Naive thymus-derived CD4-positive, alpha-beta T cell (primary cell): ENCODE measurements around the gene COCH. TPM values are rescaled to one million over a fixed set of nuclear protein-coding genes. Genes with fewer than 3 reads are reported as not detected.
A peak's percentile ranks its signal among the peaks of the same experiment; 100 is the strongest.

ENCODE experiments used
- ATAC-seq: fragments of 150-1000 bp; cut with Tn5 transposase; 2 replicates; pipeline ENCODE4 v1.10.0; 2021; ENCODE audit warnings: mild to moderate bottlenecking, moderate library complexity
- CTCF ChIA-PET: fragments of 350-600 bp; sonication (Branson Sonifier 250); formaldehyde crosslinking; loops from one replicate; lab custom pipeline; 2021; ENCODE audit warnings: antibody characterized with exemption; lab: Charles Lee
- POLR2A ChIA-PET: fragments of 350-600 bp; sonication (Branson Sonifier 250); formaldehyde crosslinking; loops from one replicate; lab custom pipeline; 2021; ENCODE audit warnings: antibody characterized with exemption, inconsistent platforms; lab: Charles Lee
- DNase-seq, 9 donors: peaks; one replicate each; pipeline versions ENCODE4 v3.0.0 to v3.0.0-alpha.2; 2020 to 2022; ENCODE audit warnings: mixed read lengths in 1 of 9
- H3K27ac ChIP-seq: one replicate; pipeline ENCODE4 v1.7.0; 2013; ENCODE audit warnings: mild to moderate bottlenecking, low read depth, low read length, moderate library complexity
- H3K27me3 ChIP-seq, 2 donors: one replicate each; pipeline ENCODE4 v1.7.0; 2013; ENCODE audit warnings: low read length in 2 of 2, mild to moderate bottlenecking in 2 of 2, moderate library complexity in 2 of 2; ENCODE audit not compliant: control insufficient read depth in 2 of 2, insufficient read depth in 2 of 2
- H3K36me3 ChIP-seq, 3 experiments: 1 replicate in 2 of 3; 2 replicates in 1 of 3; pipeline ENCODE4 v1.7.0; 2013; ENCODE audit warnings: low read length in 3 of 3, mild to moderate bottlenecking in 3 of 3, moderate library complexity in 1 of 3; ENCODE audit not compliant: insufficient read depth in 3 of 3, control insufficient read depth in 2 of 3
- H3K4me1 ChIP-seq, 2 donors: one replicate each; pipeline ENCODE4 v1.7.0; 2013; ENCODE audit warnings: low read length in 2 of 2, mild to moderate bottlenecking in 2 of 2, moderate library complexity in 1 of 2; ENCODE audit not compliant: control insufficient read depth in 2 of 2, insufficient read depth in 2 of 2
- H3K4me3 ChIP-seq: 2 replicates; pipeline ENCODE4 v1.7.0; 2013; ENCODE audit warnings: mild to moderate bottlenecking, low read length
- H3K9me3 ChIP-seq, 3 experiments: 1 replicate in 2 of 3; 2 replicates in 1 of 3; pipeline ENCODE4 v1.7.0; 2013; ENCODE audit warnings: low read length in 3 of 3; ENCODE audit not compliant: control insufficient read depth in 2 of 3
- H3K27ac Mint-ChIP-seq, 9 donors: one replicate each; pipeline ENCODE4 v1.8.0; 2020 to 2022; ENCODE audit warnings: mixed read lengths in 9 of 9, mild to moderate bottlenecking in 8 of 9, moderate library complexity in 5 of 9, inconsistent platforms in 2 of 9
- H3K27me3 Mint-ChIP-seq, 5 donors: one replicate each; pipeline ENCODE4 v1.8.0; 2021 to 2022; ENCODE audit warnings: mixed read lengths in 5 of 5, mild to moderate bottlenecking in 1 of 5
- H3K36me3 Mint-ChIP-seq, 5 donors: one replicate each; pipeline ENCODE4 v1.8.0; 2020 to 2022; ENCODE audit warnings: mixed read lengths in 5 of 5, mild to moderate bottlenecking in 3 of 5, inconsistent platforms in 1 of 5
- H3K4me1 Mint-ChIP-seq, 7 donors: one replicate each; pipeline ENCODE4 v1.8.0; 2020 to 2022; ENCODE audit warnings: mixed read lengths in 7 of 7, mild to moderate bottlenecking in 3 of 7, inconsistent platforms in 1 of 7
- H3K4me3 Mint-ChIP-seq, 10 donors: one replicate each; pipeline ENCODE4 v1.8.0; 2020 to 2022; ENCODE audit warnings: mild to moderate bottlenecking in 10 of 10, mixed read lengths in 10 of 10, moderate library complexity in 6 of 10, inconsistent platforms in 2 of 10
- H3K9me3 Mint-ChIP-seq, 11 donors: one replicate each; pipeline ENCODE4 v1.8.0; 2020 to 2022; ENCODE audit warnings: mixed read lengths in 11 of 11, mild to moderate bottlenecking in 4 of 11, inconsistent platforms in 1 of 11, moderate library complexity in 1 of 11
- intact Hi-C, 2 donors: fragments of 100-400 bp; cut with micrococcal nuclease; formaldehyde crosslinking; loops; one replicate each; pipeline ENCODE4 v1.15.1; 2023
- polyA plus RNA-seq, 2 donors: library from polyadenylated mRNA; unstranded; fragments of 300-500 nt; fragmentation: Illumina TruSeq; gene quantifications; one replicate each; pipeline ENCODE4 v1.2.3, GENCODE V29; 2021
- total RNA-seq, 6 experiments: library from RNA in 5 of 6; stranded (reverse) in 5 of 6; gene quantifications; 1 replicate in 5 of 6; 2 replicates in 1 of 6; pipeline ENCODE4 v1.2.3 and lab custom pipeline; 2021 to 2026

Gene COCH
- total and polyA plus RNA-seq, 7 experiments from 2014 or later, result 0.15 to 1.6 (median 0.24) TPM; not detected in 2

DNA sequence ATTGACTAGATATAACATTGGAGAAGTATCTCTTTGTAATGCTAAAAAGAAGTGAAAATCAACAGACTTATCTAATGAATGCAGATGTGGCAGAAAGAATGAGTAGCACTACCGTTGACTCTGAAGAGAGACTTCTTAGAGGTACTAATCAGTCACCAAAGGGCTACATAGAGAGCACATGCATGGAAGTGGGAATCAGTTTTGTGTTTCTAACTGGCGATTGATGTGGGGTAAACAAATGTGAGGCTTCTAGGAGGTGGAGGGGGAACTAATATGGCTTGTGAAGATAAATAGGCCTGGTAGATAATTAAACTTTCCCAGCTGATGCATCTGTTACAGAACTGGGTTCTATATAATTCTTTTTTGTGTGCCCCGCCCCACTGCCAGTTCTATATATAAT lies 10.5 kb downstream of the COCH start:
- intact Hi-C loops, result no loop called here
- Histone ChIP-seq H3K36me3 (no peaks in the 10 kb centered on the region), H3K4me3 (no peak overlapping the region), H3K9me3 (no peaks in the 10 kb centered on the region), H3K27me3 (no peaks in the 10 kb centered on the region), H3K27ac (no peak overlapping the region), H3K4me1 (no peaks in the 10 kb centered on the region)
- H3K36me3 Mint-ChIP-seq, result peaks cover 0 to 10% (median 0%) of the 10 kb centered on the region in 5 donors
- POLR2A ChIA-PET, result no interaction called here
- H3K4me1 Mint-ChIP-seq, result peaks cover 0 to 5% (median 3%) of the 10 kb centered on the region in 7 donors
- H3K4me3 Mint-ChIP-seq, result no peak overlapping the region
- no peak for DNase-seq
- CTCF ChIA-PET, result no interaction called here
- H3K27me3 Mint-ChIP-seq, result peaks cover 0 to 9% (median 0%) of the 10 kb centered on the region in 5 donors
- H3K27ac Mint-ChIP-seq, result no peak overlapping the region
- no peak for ATAC-seq
- peaks cover 0 to 1% (median 0%) of the 10 kb centered on the region in 11 donors for H3K9me3 Mint-ChIP-seq

DNA sequence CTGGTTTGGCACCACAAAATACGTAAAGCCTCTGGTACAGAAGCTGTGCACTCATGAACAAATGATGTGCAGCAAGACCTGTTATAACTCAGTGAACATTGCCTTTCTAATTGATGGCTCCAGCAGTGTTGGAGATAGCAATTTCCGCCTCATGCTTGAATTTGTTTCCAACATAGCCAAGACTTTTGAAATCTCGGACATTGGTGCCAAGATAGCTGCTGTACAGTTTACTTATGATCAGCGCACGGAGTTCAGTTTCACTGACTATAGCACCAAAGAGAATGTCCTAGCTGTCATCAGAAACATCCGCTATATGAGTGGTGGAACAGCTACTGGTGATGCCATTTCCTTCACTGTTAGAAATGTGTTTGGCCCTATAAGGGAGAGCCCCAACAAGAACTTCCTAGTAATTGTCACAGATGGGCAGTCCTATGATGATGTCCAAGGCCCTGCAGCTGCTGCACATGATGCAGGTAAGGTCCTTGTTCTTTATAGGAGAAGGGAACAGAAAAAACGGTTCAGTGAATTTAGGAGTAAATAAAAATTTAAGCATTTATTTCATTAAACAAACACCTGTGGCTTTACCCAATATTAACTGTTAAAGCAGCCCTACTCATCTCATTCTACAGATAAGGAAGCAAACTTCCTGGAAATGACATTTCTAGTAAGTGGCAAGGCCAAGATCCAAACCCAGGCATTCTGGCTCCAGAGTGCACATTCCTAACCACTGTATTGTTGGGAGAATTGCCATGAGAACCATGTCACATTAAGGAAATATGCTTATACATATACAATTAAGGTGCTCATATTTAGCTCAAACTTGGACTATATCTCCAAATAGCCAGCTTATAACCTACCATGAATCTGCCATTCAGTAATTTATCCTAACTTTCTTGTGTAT lies 11.7 kb downstream of the COCH start:
- no peak overlapping the region for H3K27ac Mint-ChIP-seq
- intact Hi-C loops, result no loop called here

DNA sequence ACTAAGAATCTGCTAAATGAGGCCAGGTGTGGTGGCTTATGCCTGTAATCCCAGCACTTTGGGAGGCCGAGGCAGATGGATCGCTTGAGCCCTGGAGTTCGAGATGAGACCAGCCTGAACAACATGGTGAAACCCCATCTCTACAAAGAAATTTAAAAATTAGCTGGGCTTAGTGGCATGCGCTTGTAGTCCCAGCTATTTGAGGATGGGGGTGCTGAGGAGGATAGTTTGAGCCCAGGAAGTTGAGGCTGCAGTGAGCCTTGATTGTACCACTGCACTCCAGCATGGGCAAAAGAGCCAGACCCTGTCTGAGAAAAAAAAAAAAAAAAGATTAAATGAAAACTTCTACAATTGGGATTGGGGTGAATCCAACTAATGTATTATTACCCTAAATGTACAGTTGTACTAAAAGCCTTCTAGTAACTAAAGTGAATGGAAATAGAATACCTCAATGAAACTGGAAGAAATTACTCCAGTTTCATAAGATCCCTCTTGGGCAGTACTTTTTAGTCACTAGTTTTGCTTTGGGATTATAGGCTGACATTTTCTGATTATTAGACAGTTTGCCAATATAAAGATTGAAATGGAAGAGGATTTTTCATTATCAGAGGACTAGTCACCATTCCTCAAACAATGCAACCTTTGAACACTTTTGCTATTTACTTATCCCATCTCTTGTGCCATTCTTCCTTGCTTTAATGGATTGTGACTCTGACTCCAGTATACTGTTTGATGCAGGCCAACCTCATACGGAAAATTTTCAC lies 14.3 kb downstream of the COCH start:
- CTCF ChIA-PET, result no interaction called here
- H3K27me3 Mint-ChIP-seq, result peaks cover 0 to 2% (median 0%) of the 10 kb centered on the region in 5 donors

More for the DNA sequence above, 11.7 kb downstream of the COCH start:
- peaks cover 0 to 5% (median 3%) of the 10 kb centered on the region in 7 donors for H3K4me1 Mint-ChIP-seq
- H3K9me3 Mint-ChIP-seq, result peaks cover 0 to 1% (median 0%) of the 10 kb centered on the region in 11 donors
- ATAC-seq, result no peak
- H3K9me3 ChIP-seq, result no peaks in the 10 kb centered on the region
- no peaks in the 10 kb centered on the region for H3K27me3 ChIP-seq
- no peak overlapping the region for H3K4me3 ChIP-seq
- POLR2A ChIA-PET, result no interaction called here
- no peak for DNase-seq
- H3K4me1 ChIP-seq, result no peaks in the 10 kb centered on the region
- no peak overlapping the region for H3K4me3 Mint-ChIP-seq
- peaks cover 0 to 10% (median 0%) of the 10 kb centered on the region in 5 donors for H3K36me3 Mint-ChIP-seq
- H3K36me3 ChIP-seq, result no peaks in the 10 kb centered on the region
- H3K27me3 Mint-ChIP-seq, result peaks cover 0 to 9% (median 0%) of the 10 kb centered on the region in 5 donors
- H3K27ac ChIP-seq, result no peak overlapping the region
- CTCF ChIA-PET, result no interaction called here

DNA sequence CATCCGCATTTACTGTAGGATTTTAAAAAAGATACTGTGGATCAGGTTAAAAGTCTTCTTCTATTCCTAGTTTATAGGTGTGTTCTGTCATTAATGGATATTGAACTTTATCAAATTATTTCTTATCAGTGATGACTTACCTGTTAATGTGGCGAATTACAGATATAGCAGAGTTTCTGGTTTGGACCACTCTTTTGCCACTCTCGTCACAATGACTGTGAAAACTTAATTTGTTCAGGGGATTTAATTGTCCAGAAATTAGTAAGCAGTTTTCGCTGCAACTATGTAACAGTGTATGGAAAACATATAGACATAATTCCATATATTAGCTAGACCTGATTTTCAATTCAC lies 14.9 kb downstream of the COCH start:
- Mint-ChIP-seq H3K27me3 (peaks cover 0 to 2% (median 0%) of the 10 kb centered on the region in 5 donors), H3K4me3 (no peak overlapping the region), H3K9me3 (peaks cover 0 to 1% (median 0%) of the 10 kb centered on the region in 11 donors), H3K27ac (peak overlapping the region in 2 of 9 donors; percentile 26 to 32), H3K4me1 (peaks cover 0 to 5% (median 2%) of the 10 kb centered on the region in 7 donors), H3K36me3 (peaks cover 0 to 14% (median 0%) of the 10 kb centered on the region in 5 donors)
- Histone ChIP-seq H3K36me3 (peaks cover 0 to under 1% (median 0%) of the 10 kb centered on the region in 3 experiments), H3K9me3 (no peaks in the 10 kb centered on the region), H3K27me3 (no peaks in the 10 kb centered on the region), H3K4me3 (no peak overlapping the region), H3K27ac (no peak overlapping the region), H3K4me1 (no peaks in the 10 kb centered on the region)
- ATAC-seq (no peak), DNase-seq (no peak)
- ChIA-PET CTCF (no interaction called here), POLR2A (no interaction called here)
- intact Hi-C loops, result no loop called here

More for the DNA sequence above, 14.3 kb downstream of the COCH start:
- ATAC-seq, result no peak
- POLR2A ChIA-PET, result no interaction called here
- Mint-ChIP-seq H3K36me3 (peaks cover 0 to 14% (median 0%) of the 10 kb centered on the region in 5 donors), H3K27ac (peak overlapping the region in 2 of 9 donors; percentile 32 to 40), H3K4me1 (peaks cover 0 to 5% (median 2%) of the 10 kb centered on the region in 7 donors), H3K4me3 (no peak overlapping the region), H3K9me3 (peaks cover 0 to 1% (median 0%) of the 10 kb centered on the region in 11 donors)
- intact Hi-C loops, result no loop called here
- no peaks in the 10 kb centered on the region for H3K9me3 ChIP-seq
- no peaks in the 10 kb centered on the region for H3K36me3 ChIP-seq
- no peak for DNase-seq
- no peak overlapping the region for H3K27ac ChIP-seq
- H3K27me3 ChIP-seq, result no peaks in the 10 kb centered on the region
- no peaks in the 10 kb centered on the region for H3K4me1 ChIP-seq
- no peak overlapping the region for H3K4me3 ChIP-seq

DNA sequence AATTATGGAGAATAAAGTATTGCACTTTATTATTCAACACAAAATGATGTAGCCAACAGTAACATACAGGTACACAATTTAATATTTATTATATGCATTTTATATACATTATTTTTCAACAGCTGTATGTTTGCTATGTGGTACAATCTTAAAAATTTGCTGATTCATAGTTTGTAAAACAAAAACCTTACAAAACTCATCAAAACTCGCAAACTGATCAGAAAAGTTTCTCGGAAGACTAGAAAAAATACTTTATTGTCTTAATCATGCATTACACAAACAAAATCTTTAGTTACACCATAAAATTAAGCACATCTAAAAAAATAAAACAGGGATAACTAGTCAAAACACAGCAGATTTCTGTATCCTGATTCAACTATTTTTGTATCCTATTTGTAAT lies 19.5 kb downstream of the COCH start:
- intact Hi-C loops, result no loop called here
- CTCF ChIA-PET, result no interaction called here
- H3K36me3 Mint-ChIP-seq, result peaks cover 6 to 32% (median 26%) of the 10 kb centered on the region in 5 donors

DNA sequence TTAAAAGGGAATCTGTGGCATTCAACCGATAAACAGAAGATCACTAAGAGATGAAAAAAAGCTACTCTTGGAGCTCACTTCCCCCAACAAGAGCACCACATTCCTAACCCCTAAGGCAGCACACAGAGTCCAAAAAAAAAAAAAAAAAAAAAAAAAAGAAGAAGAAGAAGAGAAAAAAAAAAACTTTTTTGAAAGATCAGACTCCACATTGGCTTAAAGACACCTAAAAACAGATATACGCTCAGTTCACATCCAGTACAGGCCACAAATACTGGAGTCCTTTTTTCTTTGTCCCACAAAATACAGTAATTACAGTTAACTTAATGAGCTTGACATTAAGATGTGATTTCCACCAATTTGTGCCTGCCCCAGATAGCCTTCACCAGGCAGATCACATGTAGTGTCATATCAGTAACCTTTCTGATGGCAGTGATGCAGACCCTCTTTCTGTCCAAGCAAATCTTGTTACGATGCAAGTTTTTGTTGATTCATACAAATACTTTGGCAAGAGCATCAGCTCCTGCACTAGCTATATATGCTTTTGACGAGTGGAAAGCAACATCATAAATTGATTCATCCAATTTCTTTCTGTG lies 20.7 kb downstream of the COCH start:
- H3K4me3 Mint-ChIP-seq, result no peak overlapping the region
- Histone ChIP-seq H3K36me3 (peaks cover 0 to 16% (median 10%) of the 10 kb centered on the region in 3 experiments), H3K4me1 (no peaks in the 10 kb centered on the region), H3K4me3 (no peak overlapping the region), H3K27me3 (no peaks in the 10 kb centered on the region), H3K27ac (no peak overlapping the region), H3K9me3 (no peaks in the 10 kb centered on the region)
- intact Hi-C loops, result no loop called here
- no peaks in the 10 kb centered on the region for H3K9me3 Mint-ChIP-seq
- POLR2A ChIA-PET, result interaction anchor here (1.4 kb wide), 1 partner anchor 14 kb away, joined by 3 read pairs; no protein-coding TSS in a partner anchor
- H3K4me1 Mint-ChIP-seq, result peaks cover 0 to 6% (median 2%) of the 10 kb centered on the region in 7 donors
- ATAC-seq (no peak), DNase-seq (no peak)
- CTCF ChIA-PET, result no interaction called here
- no peaks in the 10 kb centered on the region for H3K27me3 Mint-ChIP-seq
- H3K27ac Mint-ChIP-seq, result peak overlapping the region in 3 of 9 donors; percentile 19 to 38 (median 33)
- peaks cover 10 to 40% (median 30%) of the 10 kb centered on the region in 5 donors for H3K36me3 Mint-ChIP-seq

More for the DNA sequence above, 19.5 kb downstream of the COCH start:
- no peaks in the 10 kb centered on the region for H3K9me3 Mint-ChIP-seq
- Histone ChIP-seq H3K9me3 (no peaks in the 10 kb centered on the region), H3K36me3 (peaks cover 0 to 16% (median 10%) of the 10 kb centered on the region in 3 experiments), H3K27me3 (no peaks in the 10 kb centered on the region), H3K4me3 (no peak overlapping the region), H3K27ac (no peak overlapping the region), H3K4me1 (no peaks in the 10 kb centered on the region)
- H3K4me1 Mint-ChIP-seq, result peaks cover 0 to 6% (median 0%) of the 10 kb centered on the region in 7 donors
- ATAC-seq (no peak), DNase-seq (no peak)
- no peak overlapping the region for H3K4me3 Mint-ChIP-seq
- POLR2A ChIA-PET, result interaction anchor here (1.4 kb wide), 1 partner anchor 13 kb away, joined by 3 read pairs; no protein-coding TSS in a partner anchor
- H3K27me3 Mint-ChIP-seq, result no peaks in the 10 kb centered on the region
- no peak overlapping the region for H3K27ac Mint-ChIP-seq
